T-helper 22 cell (primary cell): ENCODE data around the gene ANKRD61.
"Not testable (repeated sequence)": the region's sequence is repeated elsewhere in the genome, so short reads cannot be mapped to it uniquely, and the experiment has no call there.

Source experiments
- DNase-seq: peaks from one replicate; pipeline ENCODE4 v3.0.0-alpha.2; 2020; ENCODE audit warnings: low read depth

Gene ANKRD61

GRCh38 chr7:6030988-6031387 is at the start of gene ANKRD61:
ANKRD61 (plus strand) TSS chr7:6031376; CDS start chr7:6031376, 0 bp downstream.
- DNase-seq: no peak

- not testable (repeated sequence) for DNase-seq
Observed at GRCh38 chr7:5987061-5987460, 44.1 kb upstream of the ANKRD61 start.

- no peak for DNase-seq
Observed at GRCh38 chr7:5997210-5997808, 33.9 kb upstream of the ANKRD61 start.

- DNase-seq: no peak
Observed at GRCh38 chr7:6007386-6007785, 23.8 kb upstream of the ANKRD61 start.

GRCh38 chr7:6007835-6008590 is 23.2 kb upstream of the ANKRD61 start:
- DNase-seq: not testable (repeated sequence)

- DNase-seq: peak; percentile 94
Observed at GRCh38 chr7:6008668-6009611, 22.2 kb upstream of the ANKRD61 start, which contains the start of the genes AIMP2 and PMS2. AIMP2 (plus strand) TSS chr7:6009272; CDS start chr7:6009364, 92 bp downstream. PMS2 (minus strand) TSS chr7:6009049; CDS start chr7:6009019, 30 bp downstream.

GRCh38 chr7:6010370-6010769 is 20.8 kb upstream of the ANKRD61 start:
- not testable (repeated sequence) for DNase-seq

- no peak for DNase-seq
Observed at GRCh38 chr7:6011541-6011940, 19.6 kb upstream of the ANKRD61 start.

- no peak for DNase-seq
Observed at GRCh38 chr7:6012355-6013104, 18.6 kb upstream of the ANKRD61 start.

- DNase-seq: no peak
Observed at GRCh38 chr7:6015917-6016652, 15.1 kb upstream of the ANKRD61 start.

GRCh38 chr7:6016653-6016966 is 14.6 kb upstream of the ANKRD61 start:
- DNase-seq: no peak

GRCh38 chr7:6020371-6021286 is 10.5 kb upstream of the ANKRD61 start:
- no peak for DNase-seq

- no peak for DNase-seq
Observed at GRCh38 chr7:6022707-6023106, 8.5 kb upstream of the ANKRD61 start.

- no peak for DNase-seq
Observed at GRCh38 chr7:6023974-6024435, 7.2 kb upstream of the ANKRD61 start.

- DNase-seq: peak; percentile 37
Observed at GRCh38 chr7:6026011-6026819, 5.0 kb upstream of the ANKRD61 start.

- DNase-seq: no peak
Observed at GRCh38 chr7:6026820-6027311, 4.3 kb upstream of the ANKRD61 start.

GRCh38 chr7:6027806-6028365 is 3.3 kb upstream of the ANKRD61 start:
- DNase-seq: no peak

- no peak for DNase-seq
Observed at GRCh38 chr7:6028563-6028962, 2.6 kb upstream of the ANKRD61 start.
